ENCODE results near the gene DENND4A. TPM values are rescaled to one million over a fixed set of nuclear protein-coding genes. Genes with fewer than 3 reads are reported as not detected.

DENND4A gene
- total RNA-seq, 1 experiment from 2014 or later = 14.4 TPM

- Histone ChIP-seq H3K27ac (ENCODE audit: low read length) (peak overlapping the region; percentile 77), H3K27me3 (ENCODE audit: control insufficient read depth, insufficient read depth, low read length) (no peaks in the 10 kb centered on the region), H3K36me3 (ENCODE audit: control insufficient read depth, insufficient read depth, low read length) (no peaks in the 10 kb centered on the region; the same call in 1 of the 2 replicates), H3K4me1 (ENCODE audit: control insufficient read depth, insufficient read depth, low read length) (peaks cover 22% of the 10 kb centered on the region; the same call in 1 of the 2 replicates), H3K9me3 (ENCODE audit: control insufficient read depth, insufficient read depth, low read depth, low read length) (no peaks in the 10 kb centered on the region), H3K4me3 (ENCODE audit: low read depth in 2 of 2, low read length in 2 of 2) (peak overlapping the region; percentile 24 to 46; a peak in 3 of 4 replicates)
- ATAC-seq (no peak), DNase-seq (ENCODE audit: low read depth, low spot score) (no peak)
- no TSS peak for BruUV-seq (replicated peaks)
- TF ChIP-seq TCF7L2 (IDR thresholded peaks at IDR 0.05; ENCODE audit: low read depth, low read length) = no peak
- no peak for TF ChIP-seq CTCF (IDR thresholded peaks at IDR 0.05)
- TF ChIP-seq REST (IDR thresholded peaks at IDR 0.05; ENCODE audit: insufficient read depth in 1 of 2, low read depth in 2 of 2, low read length in 1 of 2) = no peak
- no peak for TF ChIP-seq SIN3A (IDR thresholded peaks at IDR 0.05; ENCODE audit: borderline replicate concordance, insufficient read depth, low read depth, low read length)
- no peak for TF ChIP-seq POLR2AphosphoS5 (IDR thresholded peaks at IDR 0.05; ENCODE audit: low read depth, low read length)
- ChIA-PET POLR2A (interaction anchor here (0.5 to 0.6 kb wide), 2 partner anchors 60 to 72 kb away, joined by 4 to 5 read pairs; no protein-coding TSS in a partner anchor), CTCF (interaction anchor here (0.6 kb wide), 1 partner anchor 283 kb away, joined by 6 read pairs; no protein-coding TSS in a partner anchor)
- intact Hi-C loops (cut with micrococcal nuclease; ENCODE audit: unreplicated experiment) = no loop called here
- in situ Hi-C loops (cut with HindIII; ENCODE audit: low pct_unique_long_range_greater_than_20kb, low sequenced_read_pairs) = no loop called here
Observed at GRCh38 chr15:65787260-65787659, 4.8 kb downstream of the DENND4A start.

- H3K4me1 ChIP-seq (ENCODE audit: control insufficient read depth, insufficient read depth, low read length) = peaks cover 19% of the 10 kb centered on the region; the same call in 1 of the 2 replicates
- no peaks in the 10 kb centered on the region for H3K27me3 ChIP-seq (ENCODE audit: control insufficient read depth, insufficient read depth, low read length)
- H3K4me3 ChIP-seq (ENCODE audit: low read depth in 2 of 2, low read length in 2 of 2) = no peak overlapping the region
- TF ChIP-seq POLR2AphosphoS5 (IDR thresholded peaks at IDR 0.05; ENCODE audit: low read depth, low read length) (no peak), REST (IDR thresholded peaks at IDR 0.05; ENCODE audit: insufficient read depth in 1 of 2, low read depth in 2 of 2, low read length in 1 of 2) (no peak), CTCF (IDR thresholded peaks at IDR 0.05) (no peak), SIN3A (IDR thresholded peaks at IDR 0.05; ENCODE audit: borderline replicate concordance, insufficient read depth, low read depth, low read length) (no peak), TCF7L2 (IDR thresholded peaks at IDR 0.05; ENCODE audit: low read depth, low read length) (no peak)
- DNase-seq (ENCODE audit: low read depth, low spot score) (no peak), ATAC-seq (no peak)
- ChIA-PET POLR2A (interaction anchor here (0.5 to 0.7 kb wide), 2 partner anchors 22 to 53 kb away, joined by 5 to 7 read pairs; no protein-coding TSS in a partner anchor), CTCF (no interaction called here)
- H3K9me3 ChIP-seq (ENCODE audit: control insufficient read depth, insufficient read depth, low read depth, low read length) = no peaks in the 10 kb centered on the region
- no peak overlapping the region for H3K27ac ChIP-seq (ENCODE audit: low read length)
- in situ Hi-C loops (cut with HindIII; ENCODE audit: low pct_unique_long_range_greater_than_20kb, low sequenced_read_pairs) = no loop called here
- no TSS peak for BruUV-seq (replicated peaks)
- intact Hi-C loops (cut with micrococcal nuclease; ENCODE audit: unreplicated experiment) = no loop called here
- H3K36me3 ChIP-seq (ENCODE audit: control insufficient read depth, insufficient read depth, low read length) = no peaks in the 10 kb centered on the region; the same call in 1 of the 2 replicates
Observed at GRCh38 chr15:65785151-65785550, 6.9 kb downstream of the DENND4A start.

Data from Panc1 (cell line).